IMR-90 (cell line): Measurements from ENCODE around the gene EME2. TPM values are rescaled to one million over a fixed set of nuclear protein-coding genes. Genes with fewer than 3 reads are reported as not detected.

Source experiments
- ATAC-seq: fragments of 200-7000 bp; cut with Tn5 transposase; 2 replicates; pipeline ENCODE4 v1.9.1; 2020; ENCODE audit warnings: low read depth, mild to moderate bottlenecking, moderate library complexity
- BruUV-seq: library from RNA; stranded (reverse); fragments of 400-500 nt; replicated peaks from 2 replicates; lab custom pipeline; 2021; lab: Mats Ljungman, UMichigan
- CTCF ChIA-PET: fragments of 300-600 bp; formaldehyde crosslinking; extraction: SDS; loops from one replicate; lab custom pipeline; 2021; ENCODE audit warnings: antibody characterized with exemption; lab: Yijun Ruan, JAX
- POLR2A ChIA-PET: fragments of 300-600 bp; sonication (Branson Sonifier 250); formaldehyde crosslinking; loops from one replicate; lab custom pipeline; 2022; ENCODE audit warnings: antibody characterized with exemption; ENCODE audit not compliant: unreplicated experiment; lab: Charles Lee
- DNase-seq: peaks from one replicate; pipeline ENCODE4 v3.0.0; 2013
- H2AFZ ChIP-seq: replicated peaks from 2 replicates; pipeline ENCODE3; 2013; ENCODE audit warnings: low read length, mild to moderate bottlenecking; ENCODE audit not compliant: poor library complexity
- H2AK5ac ChIP-seq: 2 replicates; pipeline ENCODE4 v1.6.1; 2013; ENCODE audit warnings: low read depth, low read length, inconsistent platforms
- H2AK9ac ChIP-seq: replicated peaks from 2 replicates; pipeline ENCODE3; 2013; ENCODE audit warnings: mild to moderate bottlenecking, low read depth, low read length, moderate library complexity; ENCODE audit not compliant: poor library complexity
- H2BK120ac ChIP-seq: 2 replicates; pipeline ENCODE4 v1.6.1; 2013; ENCODE audit warnings: low read depth, low read length, inconsistent platforms
- H2BK15ac ChIP-seq: 3 replicates; pipeline ENCODE4 v1.6.1; 2013; ENCODE audit warnings: low read depth, low read length, inconsistent platforms
- H2BK20ac ChIP-seq: 2 replicates; pipeline ENCODE4 v1.6.1; 2013; ENCODE audit warnings: low read depth, mild to moderate bottlenecking, inconsistent platforms, low read length, moderate library complexity
- H2BK5ac ChIP-seq: 2 replicates; pipeline ENCODE4 v1.6.1; 2013; ENCODE audit warnings: mild to moderate bottlenecking, low read depth, low read length, inconsistent platforms; ENCODE audit not compliant: poor library complexity, severe bottlenecking
- H3K14ac ChIP-seq: replicated peaks from 2 replicates; pipeline ENCODE4 v1.6.1; 2013; ENCODE audit warnings: low read depth, low read length, inconsistent platforms
- H3K18ac ChIP-seq: 2 replicates; pipeline ENCODE4 v1.6.1; 2013; ENCODE audit warnings: low read depth, low read length, control low read depth
- H3K23ac ChIP-seq: 2 replicates; pipeline ENCODE4 v1.6.1; 2013; ENCODE audit warnings: low read depth, low read length, inconsistent platforms
- H3K27ac ChIP-seq: 2 replicates; pipeline ENCODE4 v1.5.1; 2013; ENCODE audit warnings: mild to moderate bottlenecking, control low read depth, low read length; ENCODE audit not compliant: insufficient read depth
- H3K27me3 ChIP-seq: 2 replicates; pipeline ENCODE4 v1.6.1; 2013; ENCODE audit warnings: low read length; ENCODE audit not compliant: control insufficient read depth, insufficient read depth
- H3K36me3 ChIP-seq: 2 replicates; pipeline ENCODE4 v1.6.1; 2013; ENCODE audit warnings: low read length, mixed read lengths; ENCODE audit not compliant: control insufficient read depth, insufficient read depth
- H3K4ac ChIP-seq: 2 replicates; pipeline ENCODE4 v1.6.1; 2013; ENCODE audit warnings: low read depth, low read length, inconsistent platforms
- H3K4me1 ChIP-seq: 2 replicates; pipeline ENCODE4 v1.6.1; 2013; ENCODE audit warnings: low read length, mixed read lengths; ENCODE audit not compliant: control insufficient read depth, insufficient read depth
- H3K4me2 ChIP-seq: 2 replicates; pipeline ENCODE4 v1.6.1; 2013; ENCODE audit warnings: low read depth, mild to moderate bottlenecking, control low read depth, low read length, moderate library complexity
- H3K4me3 ChIP-seq: 2 replicates; pipeline ENCODE4 v1.5.1; 2013; ENCODE audit warnings: low read depth, mild to moderate bottlenecking, control low read depth, low read length, moderate library complexity; ENCODE audit not compliant: insufficient read depth
- H3K56ac ChIP-seq: 2 replicates; pipeline ENCODE4 v1.6.1; 2013; ENCODE audit warnings: low read length, inconsistent platforms; ENCODE audit not compliant: insufficient read depth; ENCODE audit errors: extremely low read depth
- H3K79me1 ChIP-seq, 2 experiments: 2 replicates each; pipeline ENCODE4 v1.6.1; 2013; ENCODE audit warnings: low read length in 2 of 2, inconsistent platforms in 1 of 2, low read depth in 1 of 2
- H3K9ac ChIP-seq: 2 replicates; pipeline ENCODE4 v1.6.1; 2013; ENCODE audit warnings: low read depth, low read length, control low read depth
- H3K9me1 ChIP-seq: 2 replicates; pipeline ENCODE4 v1.6.1; 2013; ENCODE audit warnings: low read length, inconsistent platforms; ENCODE audit not compliant: insufficient read depth
- H3K9me3 ChIP-seq: 2 replicates; pipeline ENCODE4 v1.6.1; 2013; ENCODE audit warnings: low read length; ENCODE audit not compliant: control insufficient read depth, insufficient read depth
- H4K20me1 ChIP-seq: 2 replicates; pipeline ENCODE4 v1.6.1; 2013; ENCODE audit warnings: low read length, inconsistent platforms; ENCODE audit not compliant: insufficient read depth
- H4K5ac ChIP-seq: 2 replicates; pipeline ENCODE4 v1.6.1; 2013; ENCODE audit warnings: mild to moderate bottlenecking, low read depth, low read length, control low read depth
- H4K8ac ChIP-seq, 2 experiments: 2 replicates each; pipeline ENCODE4 v1.6.1; 2013; ENCODE audit warnings: low read depth in 2 of 2, low read length in 2 of 2, control low read depth in 1 of 2, inconsistent platforms in 1 of 2
- H4K91ac ChIP-seq: 2 replicates; pipeline ENCODE4 v1.6.1; 2013; ENCODE audit warnings: low read depth, low read length, inconsistent platforms; ENCODE audit not compliant: insufficient read depth
- BHLHE40 ChIP-seq: fragments of 150-350 bp; IDR thresholded peaks from 2 replicates; pipeline ENCODE4 v1.6.1; 2016; ENCODE audit warnings: mild to moderate bottlenecking, low read depth, low read length
- ELK1 ChIP-seq: fragments of 150-350 bp; IDR thresholded peaks from 2 replicates; pipeline ENCODE4 v1.6.1; 2016; ENCODE audit warnings: low read depth, mild to moderate bottlenecking, low read length, moderate library complexity, borderline replicate concordance
- MAFK ChIP-seq: IDR thresholded peaks from 2 replicates; pipeline ENCODE4 v1.6.1; 2012; ENCODE audit warnings: low read depth, low read length, improper control_type of control experiment
- RCOR1 ChIP-seq: IDR thresholded peaks from 2 replicates; pipeline ENCODE4 v1.6.1; 2012; ENCODE audit warnings: mild to moderate bottlenecking, low read length, improper control_type of control experiment; ENCODE audit not compliant: insufficient replicate concordance
- WGBS, 2 experiments: methylation state at CpG; one replicate each; pipeline versions ENCODE4 v1.1.5 to v1.1.7; 2013; ENCODE audit warnings: missing lambda C conversion rate in 2 of 2; ENCODE audit not compliant: insufficient read length in 1 of 2; ENCODE audit errors: extremely low coverage in 2 of 2; 5-methylcytosine and 5-hydroxymethylcytosine counted together
- dilution Hi-C: fragments of 300-500 bp; cut with HindIII; formaldehyde crosslinking; loops from one replicate; pipeline ENCODE4 v1.14.3; 2018; ENCODE audit warnings: low sequenced_read_pairs; ENCODE audit not compliant: unreplicated experiment
- in situ Hi-C: fragments of 300-500 bp; cut with MboI; formaldehyde crosslinking; loops from 3 replicates; pipeline ENCODE4 v1.14.3; 2019; ENCODE audit warnings: low sequenced_read_pairs, inconsistent platforms, mixed read lengths
- intact Hi-C: fragments of 100-400 bp; cut with micrococcal nuclease; formaldehyde crosslinking; loops from 2 replicates; pipeline ENCODE4 v1.10.0; 2022
- polyA plus RNA-seq, 3 experiments: library from polyadenylated mRNA; depleted of rRNA; stranded (reverse); fragments of >200 nt; gene quantifications; 2 replicates each; pipeline ENCODE4 v1.2.3, GENCODE V29; 2012; ENCODE audit warnings: low replicate concordance in 1 of 3
- total RNA-seq: library from RNA; depleted of rRNA; stranded (reverse); fragments of >200 nt; gene quantifications from 2 replicates; pipeline ENCODE4 v1.2.3, GENCODE V29; 2012

Gene EME2
- total and polyA plus RNA-seq, 2 of the 4 experiments (the other 2 are of a cell fraction): 1.3 to 9.6 TPM

DNA sequence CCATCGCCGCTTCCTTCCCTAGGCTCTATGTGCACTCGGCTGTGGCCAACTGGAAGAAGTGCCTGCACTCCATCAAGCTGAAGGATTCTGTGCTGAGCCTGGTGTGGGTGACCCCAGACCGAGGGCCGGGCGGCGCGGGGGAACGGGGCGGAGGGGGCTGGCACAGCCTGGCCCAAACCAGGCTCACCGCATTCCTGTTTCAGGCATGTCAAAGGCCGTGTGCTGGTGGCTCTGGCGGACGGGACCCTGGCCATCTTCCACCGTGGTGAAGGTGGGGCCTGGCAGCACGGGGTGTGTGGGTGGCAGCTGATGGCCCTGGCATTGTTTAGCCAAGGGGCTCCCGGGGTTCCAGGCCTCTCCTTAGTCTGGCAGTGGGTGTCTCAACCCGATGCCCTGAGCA, 5.9 kb upstream of the EME2 start:
- no peak overlapping the region for H4K5ac ChIP-seq
- no peak overlapping the region for H2BK5ac ChIP-seq
- H3K79me1 ChIP-seq: peaks cover under 1 to 19% of the 10 kb centered on the region in 2 experiments; a peak in 2 of 4 replicates
- H3K9ac ChIP-seq: no peak overlapping the region
- H2AFZ ChIP-seq: no peak overlapping the region
- H3K14ac ChIP-seq: no peak overlapping the region
- H3K27me3 ChIP-seq: no peaks in the 10 kb centered on the region
- no peak overlapping the region for H4K91ac ChIP-seq
- CTCF ChIA-PET: no interaction called here
- H3K56ac ChIP-seq: no peak overlapping the region
- no peaks in the 10 kb centered on the region for H3K9me1 ChIP-seq
- H3K9me3 ChIP-seq: no peaks in the 10 kb centered on the region
- no peak overlapping the region for H2BK120ac ChIP-seq
- peaks cover 66% of the 10 kb centered on the region for H3K36me3 ChIP-seq
- no peak for ATAC-seq
- H2BK15ac ChIP-seq: no peak overlapping the region
- BruUV-seq: no TSS peak
- no peak overlapping the region for H3K4me3 ChIP-seq
- POLR2A ChIA-PET: no interaction called here
- in situ Hi-C loops (no loop called here), intact Hi-C loops (no loop called here), dilution Hi-C loops (no loop called here)
- no peak overlapping the region for H3K4ac ChIP-seq
- no peak overlapping the region for H3K23ac ChIP-seq
- peaks cover 17% of the 10 kb centered on the region for H4K20me1 ChIP-seq
- no peak overlapping the region for H2AK9ac ChIP-seq
- no peak for TF ChIP-seq RCOR1
- no peak for TF ChIP-seq MAFK
- no peak for TF ChIP-seq ELK1
- no peak for TF ChIP-seq BHLHE40
- H2BK20ac ChIP-seq: no peak overlapping the region
- H3K4me2 ChIP-seq: no peak overlapping the region
- no peak overlapping the region for H3K18ac ChIP-seq
- H4K8ac ChIP-seq: no peak overlapping the region
- H2AK5ac ChIP-seq: no peak overlapping the region
- 94% methylated on average over 11 of the region's 18 CpGs; no CpG with 5 or more reads in 1 of the 2 experiments for WGBS, 2 experiments
- no peak for DNase-seq
- H3K4me1 ChIP-seq: no peaks in the 10 kb centered on the region
- no peak overlapping the region for H3K27ac ChIP-seq
